MCF 10A (cell line): ENCODE results near the gene KCTD1. TPM values are rescaled to one million over a fixed set of nuclear protein-coding genes. Genes with fewer than 3 reads are reported as not detected.

Source experiments
- BruUV-seq: library from RNA; stranded (reverse); fragments of 400-500 nt; replicated peaks from 2 replicates; lab custom pipeline; 2021; lab: Mats Ljungman, UMichigan
- CTCF ChIA-PET: fragments of 300-600 bp; sonication (Branson Sonifier 250); formaldehyde crosslinking; extraction: SDS; loops from one replicate; lab custom pipeline; 2021; ENCODE audit warnings: antibody characterized with exemption, inconsistent platforms; lab: Yijun Ruan, JAX
- POLR2A ChIA-PET: fragments of 300-600, 350-650 bp; sonication (Branson Sonifier 250); formaldehyde crosslinking; extraction: SDS; loops from one replicate; lab custom pipeline; 2020; ENCODE audit warnings: antibody characterized with exemption, inconsistent platforms; lab: Yijun Ruan, JAX
- DNase-seq: peaks from one replicate; pipeline ENCODE4 v3.0.0-alpha.2; 2018; ENCODE audit not compliant: unreplicated experiment
- H3K27ac Mint-ChIP-seq: one replicate; pipeline ENCODE4 v1.8.0; 2022; ENCODE audit warnings: mild to moderate bottlenecking, low read depth, mixed read lengths; ENCODE audit not compliant: unreplicated experiment
- H3K27me3 Mint-ChIP-seq: one replicate; pipeline ENCODE4 v1.8.0; 2022; ENCODE audit warnings: mixed read lengths; ENCODE audit not compliant: insufficient read depth, unreplicated experiment
- H3K36me3 Mint-ChIP-seq: one replicate; pipeline ENCODE4 v1.8.0; 2022; ENCODE audit warnings: mild to moderate bottlenecking, moderate library complexity, mixed read lengths; ENCODE audit not compliant: insufficient read depth, unreplicated experiment
- H3K4me1 Mint-ChIP-seq: one replicate; pipeline ENCODE4 v1.8.0; 2022; ENCODE audit warnings: mixed read lengths; ENCODE audit not compliant: insufficient read depth, unreplicated experiment
- H3K4me3 Mint-ChIP-seq: one replicate; pipeline ENCODE4 v1.8.0; 2022; ENCODE audit warnings: mild to moderate bottlenecking, moderate library complexity, mixed read lengths; ENCODE audit not compliant: unreplicated experiment
- H3K9me3 Mint-ChIP-seq: one replicate; pipeline ENCODE4 v1.8.0; 2022; ENCODE audit warnings: mixed read lengths; ENCODE audit not compliant: unreplicated experiment
- CTCF ChIP-seq: fragments of 200-600 bp; IDR thresholded peaks from one replicate; pipeline ENCODE4 v1.8.0; 2022; ENCODE audit warnings: antibody characterized with exemption, mild to moderate bottlenecking; ENCODE audit not compliant: unreplicated experiment
- intact Hi-C: fragments of 100-400 bp; cut with micrococcal nuclease; formaldehyde crosslinking; loops from 2 replicates; pipeline ENCODE4 v1.14.1; 2022
- total RNA-seq: library from RNA; stranded (reverse); gene quantifications from 2 replicates; pipeline ENCODE4 v1.2.3, GENCODE V29; 2022

Gene KCTD1
- total RNA-seq, 1 experiment from 2014 or later = 37.9 TPM

GRCh38 chr18:26419746-26420145 is 128.6 kb downstream of the KCTD1 start:
- DNase-seq = no peak
- Mint-ChIP-seq H3K27me3 (no peaks in the 10 kb centered on the region), H3K27ac (no peak overlapping the region), H3K9me3 (no peaks in the 10 kb centered on the region), H3K36me3 (no peaks in the 10 kb centered on the region), H3K4me1 (peaks cover 2% of the 10 kb centered on the region), H3K4me3 (no peak overlapping the region)
- no peak for TF ChIP-seq CTCF
- intact Hi-C loops = no loop called here
- no TSS peak for BruUV-seq
- POLR2A ChIA-PET = interaction anchor here (0.6 kb wide), 1 partner anchor 106 kb away, joined by 3 read pairs; no protein-coding TSS in a partner anchor
- CTCF ChIA-PET = interaction anchor here (0.8 kb wide), 1 partner anchor 49 kb away, joined by 3 read pairs; no protein-coding TSS in a partner anchor

GRCh38 chr18:26418225-26418624 is 130.1 kb downstream of the KCTD1 start:
- BruUV-seq = no TSS peak
- no peak for TF ChIP-seq CTCF
- CTCF ChIA-PET = interaction anchor here (0.5 to 0.7 kb wide), 3 partner anchors 11 to 44 kb away, joined by 3 to 4 read pairs (median 4); no protein-coding TSS in a partner anchor
- POLR2A ChIA-PET = interaction anchor here (0.6 to 0.7 kb wide), 2 partner anchors 392 to 948 kb away, joined by 3 read pairs; no protein-coding TSS in a partner anchor
- no peaks in the 10 kb centered on the region for H3K9me3 Mint-ChIP-seq
- no peak overlapping the region for H3K27ac Mint-ChIP-seq
- no peak overlapping the region for H3K4me3 Mint-ChIP-seq
- H3K4me1 Mint-ChIP-seq = no peaks in the 10 kb centered on the region
- no peaks in the 10 kb centered on the region for H3K36me3 Mint-ChIP-seq
- intact Hi-C loops = no loop called here
- no peak for DNase-seq
- no peaks in the 10 kb centered on the region for H3K27me3 Mint-ChIP-seq

DNA sequence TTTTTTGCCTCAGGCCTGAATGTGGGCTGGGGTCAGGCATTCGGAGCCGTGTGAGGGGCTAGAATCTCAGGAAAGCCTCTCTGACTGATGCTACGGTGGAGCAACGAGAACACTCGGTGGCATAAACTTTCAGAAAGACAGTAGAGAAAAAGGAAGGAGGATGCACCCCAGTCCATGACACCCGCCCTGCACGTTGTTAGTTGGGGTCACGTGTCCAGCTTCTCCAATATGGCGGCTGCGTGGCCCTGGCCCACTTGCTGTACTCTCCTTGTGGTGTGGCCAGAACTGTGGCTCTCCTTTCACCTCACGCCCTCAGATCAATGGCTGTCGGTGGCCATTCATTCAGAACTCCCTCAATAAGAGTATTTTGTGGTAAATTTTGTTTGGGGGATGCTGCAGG is 131.2 kb downstream of the KCTD1 start:
- Mint-ChIP-seq H3K36me3 (no peaks in the 10 kb centered on the region), H3K27ac (no peak overlapping the region), H3K9me3 (no peaks in the 10 kb centered on the region), H3K4me3 (no peak overlapping the region), H3K4me1 (no peaks in the 10 kb centered on the region), H3K27me3 (no peaks in the 10 kb centered on the region)
- no peak for DNase-seq
- no TSS peak for BruUV-seq
- no peak for TF ChIP-seq CTCF
- ChIA-PET CTCF (interaction anchor here (0.7 to 0.9 kb wide), 2 partner anchors 11 to 63 kb away, joined by 3 read pairs; no protein-coding TSS in a partner anchor), POLR2A (no interaction called here)
- intact Hi-C loops = no loop called here

GRCh38 chr18:26416652-26417150 is 131.7 kb downstream of the KCTD1 start:
- Mint-ChIP-seq H3K36me3 (no peaks in the 10 kb centered on the region), H3K27ac (no peak overlapping the region), H3K9me3 (no peaks in the 10 kb centered on the region), H3K4me3 (no peak overlapping the region), H3K4me1 (no peaks in the 10 kb centered on the region), H3K27me3 (no peaks in the 10 kb centered on the region)
- BruUV-seq = no TSS peak
- ChIA-PET POLR2A (no interaction called here), CTCF (interaction anchor here (1.0 kb wide), 1 partner anchor 11 kb away, joined by 3 read pairs; no protein-coding TSS in a partner anchor)
- TF ChIP-seq CTCF = no peak
- intact Hi-C loops = no loop called here
- DNase-seq = no peak
